ENCODE measurements around the gene ZDHHC1.
"Not testable (repeated sequence)": the region's sequence is repeated elsewhere in the genome, so short reads cannot be mapped to it uniquely, and the experiment has no call there.

The ZDHHC1 gene

GRCh38 chr16:67389911-67390815 is 26.1 kb downstream of the ZDHHC1 start:
- H3K27me3 Mint-ChIP-seq: peaks cover 49% of the 10 kb centered on the region

GRCh38 chr16:67388591-67388990 is 27.7 kb downstream of the ZDHHC1 start:
- Mint-ChIP-seq H3K9me3 (no peaks in the 10 kb centered on the region), H3K4me3 (no peak overlapping the region), H3K4me1 (peaks cover 3% of the 10 kb centered on the region), H3K27me3 (peaks cover 33% of the 10 kb centered on the region), H3K27ac (no peak overlapping the region)
- DNase-seq (no peak), ATAC-seq (no peak)

More at GRCh38 chr16:67389911-67390815, 26.1 kb downstream of the ZDHHC1 start:
- peak overlapping the region in 1 of 2 donors; percentile 70 for H3K27ac Mint-ChIP-seq
- no peaks in the 10 kb centered on the region for H3K9me3 Mint-ChIP-seq
- no peak overlapping the region for H3K4me3 Mint-ChIP-seq
- ATAC-seq: no peak
- H3K4me1 Mint-ChIP-seq: peaks cover 16% of the 10 kb centered on the region
- no peak for DNase-seq

GRCh38 chr16:67388191-67388590 is 28.1 kb downstream of the ZDHHC1 start:
- ATAC-seq (no peak), DNase-seq (no peak)
- Mint-ChIP-seq H3K9me3 (no peaks in the 10 kb centered on the region), H3K27ac (peak overlapping the region in 1 of 2 donors; percentile 36), H3K4me3 (no peak overlapping the region), H3K4me1 (no peaks in the 10 kb centered on the region), H3K27me3 (peaks cover 29% of the 10 kb centered on the region)

- Mint-ChIP-seq H3K4me1 (no peaks in the 10 kb centered on the region), H3K27ac (no peak overlapping the region), H3K9me3 (no peaks in the 10 kb centered on the region), H3K4me3 (no peak overlapping the region), H3K27me3 (peaks cover 23% of the 10 kb centered on the region)
- ATAC-seq (no peak), DNase-seq (no peak)
Measured at GRCh38 chr16:67387479-67388079, 28.7 kb downstream of the ZDHHC1 start.

DNA sequence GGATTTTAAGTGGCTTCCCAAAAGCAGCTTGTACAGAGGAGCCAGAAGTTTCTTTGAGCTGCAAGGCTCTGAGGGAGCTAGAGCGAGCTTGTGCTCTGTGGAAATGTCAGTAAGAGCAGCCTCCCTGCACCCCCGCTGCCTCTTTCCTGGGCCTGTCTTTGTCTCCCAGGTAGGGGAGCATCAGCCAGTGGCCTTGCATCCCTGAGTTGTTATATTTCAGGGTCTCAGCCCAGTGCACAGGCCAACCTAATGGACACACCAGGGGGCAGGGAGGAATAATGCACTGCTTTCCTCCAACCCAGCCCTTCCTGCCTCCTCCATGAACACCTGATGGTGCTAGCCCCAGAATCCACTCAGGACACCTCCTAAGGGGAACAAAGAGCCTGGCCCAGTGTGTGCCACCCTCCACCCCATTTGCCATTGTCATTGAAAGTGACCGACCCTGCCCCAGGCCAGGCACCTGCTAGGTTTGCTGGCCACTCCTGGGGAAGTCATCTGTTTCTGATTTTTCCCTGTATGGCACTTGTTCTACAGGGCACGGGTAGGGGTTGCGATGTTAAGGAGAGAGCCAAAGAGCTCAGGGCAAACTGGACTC is 29.3 kb downstream of the ZDHHC1 start:
- H3K27ac Mint-ChIP-seq: no peak overlapping the region
- H3K9me3 Mint-ChIP-seq: no peaks in the 10 kb centered on the region
- no peak for DNase-seq
- no peaks in the 10 kb centered on the region for H3K4me1 Mint-ChIP-seq
- ATAC-seq: no peak
- peaks cover 17% of the 10 kb centered on the region for H3K27me3 Mint-ChIP-seq
- no peak overlapping the region for H3K4me3 Mint-ChIP-seq

DNA sequence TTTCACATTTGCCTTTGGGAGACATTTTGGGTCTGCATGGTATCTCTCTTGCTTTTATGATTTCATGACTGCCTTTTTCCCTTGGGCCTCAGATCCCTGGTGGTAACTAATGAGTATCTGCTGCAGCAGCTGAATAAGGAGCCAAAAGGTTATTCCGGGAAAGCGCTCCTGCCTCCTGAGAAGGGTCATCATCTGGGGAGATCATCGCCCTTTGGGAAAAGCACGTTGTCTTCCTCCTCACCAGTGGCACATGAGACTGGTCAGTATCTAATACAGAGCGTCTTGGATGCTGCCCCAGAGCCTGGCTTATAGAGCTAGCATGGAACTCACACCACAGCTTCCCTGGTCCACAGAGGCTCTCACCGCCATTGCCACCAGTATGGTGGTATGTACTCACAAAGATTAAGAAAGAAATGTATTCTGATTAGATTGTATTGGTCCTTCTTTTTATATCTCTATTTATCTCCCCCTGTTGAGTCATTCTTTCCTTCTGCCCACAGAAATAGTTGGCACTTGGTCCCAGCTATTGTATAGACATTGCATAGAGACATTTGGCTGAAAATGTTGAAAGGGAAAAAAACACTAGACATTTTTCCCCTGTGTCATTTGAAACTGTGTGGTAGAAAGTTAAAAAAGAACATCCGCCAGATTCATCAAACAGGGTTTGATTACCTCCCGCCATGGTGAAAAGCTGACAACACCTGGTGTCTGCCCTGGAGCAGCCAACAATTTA is 31.3 kb downstream of the ZDHHC1 start:
- no peaks in the 10 kb centered on the region for H3K27me3 Mint-ChIP-seq
- no peak overlapping the region for H3K27ac Mint-ChIP-seq
- no peak overlapping the region for H3K4me3 Mint-ChIP-seq
- no peaks in the 10 kb centered on the region for H3K4me1 Mint-ChIP-seq
- no peaks in the 10 kb centered on the region for H3K9me3 Mint-ChIP-seq
- ATAC-seq (no peak), DNase-seq (no peak)

GRCh38 chr16:67383284-67383683 is 33.0 kb downstream of the ZDHHC1 start:
- Mint-ChIP-seq H3K27me3 (no peaks in the 10 kb centered on the region), H3K9me3 (no peaks in the 10 kb centered on the region), H3K4me3 (no peak overlapping the region), H3K4me1 (no peaks in the 10 kb centered on the region), H3K27ac (no peak overlapping the region)
- DNase-seq (no peak), ATAC-seq (no peak)

GRCh38 chr16:67378642-67379041 is 37.6 kb downstream of the ZDHHC1 start:
- Mint-ChIP-seq H3K27ac (no peak overlapping the region), H3K9me3 (no peaks in the 10 kb centered on the region), H3K4me1 (no peaks in the 10 kb centered on the region), H3K4me3 (no peak overlapping the region), H3K27me3 (no peaks in the 10 kb centered on the region)
- DNase-seq (no peak), ATAC-seq (no peak)

DNA sequence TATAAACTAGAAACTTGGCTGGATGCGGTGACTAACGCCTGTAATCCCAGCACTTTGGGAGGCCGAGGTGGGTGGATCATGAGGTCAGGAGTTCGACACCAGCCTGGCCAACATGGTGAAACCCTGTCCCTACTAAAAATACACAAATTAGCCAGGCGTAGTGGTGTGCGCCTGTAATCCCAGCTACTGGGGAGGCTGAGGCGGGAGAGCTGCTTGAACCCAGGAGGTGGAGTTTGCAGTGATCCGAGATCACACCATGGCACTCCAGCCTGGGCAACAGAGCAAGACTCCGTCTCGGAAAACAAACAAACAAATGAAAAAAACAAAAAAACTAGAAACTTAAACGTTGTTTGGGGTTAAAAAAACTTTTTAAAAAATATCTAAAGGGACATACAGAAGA is 40.3 kb downstream of the ZDHHC1 start:
- not testable (repeated sequence) for DNase-seq, H3K9me3 Mint-ChIP-seq, H3K4me3 Mint-ChIP-seq, H3K27me3 Mint-ChIP-seq, H3K27ac Mint-ChIP-seq, H3K4me1 Mint-ChIP-seq, ATAC-seq

- Mint-ChIP-seq H3K4me1 (no peaks in the 10 kb centered on the region), H3K27me3 (no peaks in the 10 kb centered on the region), H3K9me3 (no peaks in the 10 kb centered on the region), H3K4me3 (no peak overlapping the region), H3K27ac (no peak overlapping the region)
- ATAC-seq: no peak
- no peak for DNase-seq
Measured at GRCh38 chr16:67372664-67373063, 43.6 kb downstream of the ZDHHC1 start.

DNA sequence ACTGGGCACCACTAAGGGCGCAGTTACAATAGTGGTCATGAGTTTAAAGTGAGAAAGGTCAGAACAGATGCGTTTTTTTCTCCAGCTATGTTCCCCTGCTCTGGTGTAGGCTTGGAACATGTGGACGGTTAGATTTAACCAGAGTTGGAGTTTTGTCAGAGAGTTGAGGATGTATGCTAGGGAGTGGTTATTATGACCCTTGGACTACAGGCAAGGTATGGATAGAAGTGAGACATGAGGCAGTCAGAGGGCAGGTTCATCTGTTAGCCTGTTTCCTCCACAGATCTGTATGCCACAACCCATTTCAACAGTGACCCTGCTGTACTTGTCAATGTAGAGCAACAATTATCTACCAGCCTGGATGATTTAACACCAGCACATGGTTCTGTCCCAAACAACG is 45.6 kb downstream of the ZDHHC1 start:
- no peaks in the 10 kb centered on the region for H3K9me3 Mint-ChIP-seq
- no peak overlapping the region for H3K4me3 Mint-ChIP-seq
- no peak overlapping the region for H3K27ac Mint-ChIP-seq
- H3K27me3 Mint-ChIP-seq: no peaks in the 10 kb centered on the region
- no peak for ATAC-seq
- H3K4me1 Mint-ChIP-seq: no peaks in the 10 kb centered on the region
- DNase-seq: no peak

- ATAC-seq: no peak
- H3K4me3 Mint-ChIP-seq: peak overlapping the region in 1 of 2 donors; percentile 26
Measured at GRCh38 chr16:67364600-67365235, 51.6 kb downstream of the ZDHHC1 start.

GRCh38 chr16:67361038-67361437 is 55.2 kb downstream of the ZDHHC1 start:
- ATAC-seq: no peak
- Mint-ChIP-seq H3K4me3 (no peak overlapping the region), H3K27ac (no peak overlapping the region), H3K9me3 (no peaks in the 10 kb centered on the region), H3K27me3 (no peaks in the 10 kb centered on the region), H3K4me1 (peaks cover 12% of the 10 kb centered on the region)
- no peak for DNase-seq

More at GRCh38 chr16:67364600-67365235, 51.6 kb downstream of the ZDHHC1 start:
- Mint-ChIP-seq H3K4me1 (peaks cover 6% of the 10 kb centered on the region), H3K9me3 (no peaks in the 10 kb centered on the region), H3K27ac (peak overlapping the region in 1 of 2 donors; percentile 28), H3K27me3 (no peaks in the 10 kb centered on the region)
- DNase-seq: no peak

DNA sequence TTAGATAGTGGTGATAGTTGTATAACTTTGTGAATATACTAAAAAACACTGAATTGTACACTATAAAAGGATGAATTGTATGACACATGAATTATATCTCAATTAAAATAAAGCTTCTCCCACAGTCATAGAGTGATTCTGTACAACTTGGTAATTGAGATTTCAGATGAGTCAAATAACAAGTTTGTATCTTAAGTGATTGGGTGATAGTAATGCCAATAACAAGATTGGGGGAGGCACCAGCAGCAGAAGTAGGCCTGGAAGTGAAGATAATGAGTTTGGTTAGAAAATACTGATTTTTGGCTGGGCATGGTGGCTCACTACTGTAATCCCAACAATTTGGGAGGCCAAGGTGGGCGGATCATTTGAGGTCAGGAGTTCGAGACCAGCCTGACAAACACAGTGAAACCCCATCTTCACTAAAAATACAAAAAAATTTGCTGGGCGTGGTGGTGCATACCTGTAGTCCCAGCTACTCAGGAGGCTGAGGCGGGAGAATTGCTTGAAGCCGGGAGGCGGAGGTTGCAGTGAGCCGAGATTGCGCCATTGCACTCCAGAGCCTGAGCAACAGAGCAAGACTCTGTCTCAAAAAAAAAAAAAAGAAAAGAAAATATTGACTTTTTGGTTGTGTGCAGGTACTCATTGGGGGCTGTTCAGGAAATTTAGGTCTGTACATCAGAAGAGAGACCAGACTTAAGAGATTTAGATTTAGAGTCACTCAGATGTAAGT is 56.6 kb downstream of the ZDHHC1 start:
- H3K9me3 Mint-ChIP-seq, ATAC-seq, DNase-seq, H3K27me3 Mint-ChIP-seq, H3K4me1 Mint-ChIP-seq, H3K4me3 Mint-ChIP-seq, H3K27ac Mint-ChIP-seq: not testable (repeated sequence)

- DNase-seq: no peak
- H3K27me3 Mint-ChIP-seq: no peaks in the 10 kb centered on the region
- ATAC-seq: no peak
- H3K9me3 Mint-ChIP-seq: no peaks in the 10 kb centered on the region
- peaks cover 6% of the 10 kb centered on the region for H3K4me1 Mint-ChIP-seq
- H3K27ac Mint-ChIP-seq: no peak overlapping the region
- no peak overlapping the region for H3K4me3 Mint-ChIP-seq
Measured at GRCh38 chr16:67357561-67357960, 58.7 kb downstream of the ZDHHC1 start.
